Activated CD4-positive, alpha-beta T cell treated with anti-CD3 and anti-CD28 coated beads, Interleukin-2, amount 50 U/mL, for 4 hours (primary cell): ENCODE measurements around the gene PIK3C2G.
"Not testable (repeated sequence)": the region's sequence is repeated elsewhere in the genome, so short reads cannot be mapped to it uniquely, and the experiment has no call there.

Experiments
- DNase-seq, 2 experiments: peaks; one replicate each; pipeline ENCODE4 v3.0.0-alpha.2; 2020

Gene PIK3C2G

GRCh38 chr12:18655351-18655750 is 394.0 kb downstream of the PIK3C2G start:
- no peak for DNase-seq

- DNase-seq, result no peak
Measured at GRCh38 chr12:18658179-18658578, 396.9 kb downstream of the PIK3C2G start.

- no peak for DNase-seq
Measured at GRCh38 chr12:18658829-18659228, 397.5 kb downstream of the PIK3C2G start.

- DNase-seq, result no peak
Measured at GRCh38 chr12:18676141-18676540, 414.8 kb downstream of the PIK3C2G start.

- DNase-seq, result no peak
Measured at GRCh38 chr12:18676996-18677588, 415.8 kb downstream of the PIK3C2G start.

GRCh38 chr12:18681818-18682217 is 420.5 kb downstream of the PIK3C2G start:
- DNase-seq, result no peak

GRCh38 chr12:18683327-18684013 is 422.2 kb downstream of the PIK3C2G start:
- no peak for DNase-seq

GRCh38 chr12:18684430-18684829 is 423.1 kb downstream of the PIK3C2G start:
- DNase-seq, result no peak

- DNase-seq, result no peak
Measured at GRCh38 chr12:18689771-18690170, 428.5 kb downstream of the PIK3C2G start.

GRCh38 chr12:18690653-18691052 is 429.3 kb downstream of the PIK3C2G start:
- DNase-seq, result no peak

GRCh38 chr12:18693986-18694385 is 432.7 kb downstream of the PIK3C2G start:
- DNase-seq, result not testable (repeated sequence)

- no peak for DNase-seq
Measured at GRCh38 chr12:18696971-18697602, 435.8 kb downstream of the PIK3C2G start.
